Sigmoid colon (tissue), 4 donors: ENCODE measurements around the gene TAMALIN.

Source experiments
- CTCF ChIP-seq, 4 experiments: fragments of 450-650 bp in 3 of 4; fragments of 200-600 bp in 1 of 4; IDR thresholded peaks; one replicate each; pipeline ENCODE4 v1.5.1; 2016 to 2019; ENCODE audit warnings: antibody characterized with exemption in 4 of 4, mild to moderate bottlenecking in 3 of 4, moderate library complexity in 2 of 4
- EP300 ChIP-seq, 4 donors: sonication (generic); formaldehyde crosslinking; IDR thresholded peaks; one replicate each; pipeline ENCODE4 v1.6.1; 2017; ENCODE audit warnings: antibody characterized with exemption in 4 of 4
- POLR2A ChIP-seq, 2 donors: fragments of 450-650 bp; IDR thresholded peaks; one replicate each; pipeline ENCODE4 v1.6.1; 2016; ENCODE audit warnings: antibody characterized with exemption in 2 of 2, mild to moderate bottlenecking in 2 of 2, moderate library complexity in 2 of 2

GRCh38 chr12:52050758-52051541 lies 44.2 kb downstream of the TAMALIN start, which contains the start of gene NR4A1:
- TF ChIP-seq CTCF (IDR thresholded peaks at IDR 0.05) (no peak), EP300 (IDR thresholded peaks at IDR 0.05) (peak; percentile 95 to 100 (median 98)), POLR2A (IDR thresholded peaks at IDR 0.05) (peak; percentile 98)
